Measurements from ENCODE around the gene EML4. TPM values are rescaled to one million over a fixed set of nuclear protein-coding genes. Genes with fewer than 3 reads are reported as not detected.
"Not testable (repeated sequence)": the region's sequence is repeated elsewhere in the genome, so short reads cannot be mapped to it uniquely, and the experiment has no call there.

Gene EML4
- total RNA-seq, 2 experiments from 2014 or later = 67.4 to 69.8 TPM

GRCh38 chr2:42369532-42370229, 200.5 kb downstream of the EML4 start:
- H3K4me3 Mint-ChIP-seq = no peak overlapping the region
- H3K9me3 Mint-ChIP-seq = no peaks in the 10 kb centered on the region
- intact Hi-C loops (cut with micrococcal nuclease) = no loop called here
- DNase-seq = no peak
- peaks cover 4% of the 10 kb centered on the region for H3K4me1 Mint-ChIP-seq (ENCODE audit: low read depth)
- H3K36me3 Mint-ChIP-seq = no peaks in the 10 kb centered on the region
- no peak overlapping the region for H3K27ac Mint-ChIP-seq
- ChIA-PET CTCF (interaction anchor here (1.7 kb wide), 1 partner anchor 16 kb away, joined by 5 read pairs; no protein-coding TSS in a partner anchor), POLR2A (no interaction called here)
- H3K27me3 Mint-ChIP-seq = no peaks in the 10 kb centered on the region

GRCh38 chr2:42371611-42372473, 202.7 kb downstream of the EML4 start:
- ChIA-PET CTCF (no interaction called here), POLR2A (interaction anchor here (1.2 kb wide), 1 partner anchor 10 kb away, joined by 3 read pairs; no protein-coding TSS in a partner anchor)
- H3K36me3 Mint-ChIP-seq = no peaks in the 10 kb centered on the region
- H3K4me3 Mint-ChIP-seq = no peak overlapping the region
- no peak for DNase-seq
- peaks cover 1% of the 10 kb centered on the region for H3K27me3 Mint-ChIP-seq
- no peak overlapping the region for H3K27ac Mint-ChIP-seq
- intact Hi-C loops (cut with micrococcal nuclease) = no loop called here
- H3K4me1 Mint-ChIP-seq (ENCODE audit: low read depth) = peaks cover 4% of the 10 kb centered on the region
- H3K9me3 Mint-ChIP-seq = no peaks in the 10 kb centered on the region

- Mint-ChIP-seq H3K36me3 (no peaks in the 10 kb centered on the region), H3K4me3 (no peak overlapping the region), H3K27ac (no peak overlapping the region), H3K27me3 (peaks cover 1% of the 10 kb centered on the region), H3K9me3 (no peaks in the 10 kb centered on the region), H3K4me1 (ENCODE audit: low read depth) (peaks cover 4% of the 10 kb centered on the region)
- ChIA-PET CTCF (no interaction called here), POLR2A (no interaction called here)
- intact Hi-C loops (cut with micrococcal nuclease) = no loop called here
- no peak for DNase-seq
These were observed 203.5 kb downstream of the EML4 start for GRCh38 chr2:42372474-42373200.

- POLR2A ChIA-PET = no interaction called here
- CTCF ChIA-PET = no interaction called here
- H3K4me1 Mint-ChIP-seq (ENCODE audit: low read depth) = no peaks in the 10 kb centered on the region
- DNase-seq = no peak
- H3K9me3 Mint-ChIP-seq = no peaks in the 10 kb centered on the region
- H3K36me3 Mint-ChIP-seq = no peaks in the 10 kb centered on the region
- intact Hi-C loops (cut with micrococcal nuclease) = no loop called here
- H3K4me3 Mint-ChIP-seq = no peak overlapping the region
- no peak overlapping the region for H3K27ac Mint-ChIP-seq
- peaks cover 1% of the 10 kb centered on the region for H3K27me3 Mint-ChIP-seq
These were observed 207.6 kb downstream of the EML4 start for GRCh38 chr2:42376758-42377157.

GRCh38 chr2:42378415-42378814, 209.3 kb downstream of the EML4 start:
- Mint-ChIP-seq H3K9me3 (no peaks in the 10 kb centered on the region), H3K27ac (no peak overlapping the region), H3K4me3 (no peak overlapping the region), H3K36me3 (no peaks in the 10 kb centered on the region), H3K27me3 (peaks cover 1% of the 10 kb centered on the region), H3K4me1 (ENCODE audit: low read depth) (no peaks in the 10 kb centered on the region)
- ChIA-PET CTCF (no interaction called here), POLR2A (no interaction called here)
- intact Hi-C loops (cut with micrococcal nuclease) = no loop called here
- DNase-seq = no peak

- H3K36me3 Mint-ChIP-seq; H3K4me3 Mint-ChIP-seq; intact Hi-C loops (cut with micrococcal nuclease); DNase-seq; H3K9me3 Mint-ChIP-seq; H3K27ac Mint-ChIP-seq; CTCF ChIA-PET; H3K4me1 Mint-ChIP-seq (ENCODE audit: low read depth); H3K27me3 Mint-ChIP-seq; POLR2A ChIA-PET: not testable (repeated sequence)
These were observed 210.9 kb downstream of the EML4 start for GRCh38 chr2:42380026-42380425.

- POLR2A ChIA-PET = no interaction called here
- no peaks in the 10 kb centered on the region for H3K4me1 Mint-ChIP-seq (ENCODE audit: low read depth)
- intact Hi-C loops (cut with micrococcal nuclease) = no loop called here
These were observed 213.0 kb downstream of the EML4 start for GRCh38 chr2:42382144-42382543.

More at GRCh38 chr2:42382144-42382543, 213.0 kb downstream of the EML4 start:
- Mint-ChIP-seq H3K27ac (no peak overlapping the region), H3K36me3 (no peaks in the 10 kb centered on the region), H3K4me3 (no peak overlapping the region), H3K27me3 (no peaks in the 10 kb centered on the region), H3K9me3 (no peaks in the 10 kb centered on the region)
- CTCF ChIA-PET = no interaction called here
- DNase-seq = no peak

Other genes starting within 250 kb of the EML4 start
- gene PKDCC, start 121.3 kb upstream of the EML4 start, total RNA-seq = not detected
- 100 to 1,000 TPM; 102 to 107 TPM for gene COX7A2L, start 191.9 kb downstream of the EML4 start, total RNA-seq